Esophagus squamous epithelium (tissue), 5 donors: ENCODE measurements around the gene DNAJC1. TPM values are rescaled to one million over a fixed set of nuclear protein-coding genes. Genes with fewer than 3 reads are reported as not detected.
"Not testable (repeated sequence)": the region's sequence is repeated elsewhere in the genome, so short reads cannot be mapped to it uniquely, and the experiment has no call there.

Experiments
- DNase-seq: peaks from one replicate; lab custom pipeline; 2025; lab: John Stamatoyannopoulos, UW
- H3K27ac ChIP-seq, 4 donors: fragments of 200-600 bp; sonication (generic); one replicate each; pipeline ENCODE4 v1.5.1; 2016 to 2019; ENCODE audit warnings: mild to moderate bottlenecking in 1 of 4
- H3K27me3 ChIP-seq, 4 donors: fragments of 200-600 bp; sonication (generic); 1 replicate in 3 of 4; 2 replicates in 1 of 4; pipeline versions ENCODE4 v1.5.1 to v1.6.0; 2017 to 2021; ENCODE audit warnings: antibody characterized with exemption in 1 of 4
- H3K36me3 ChIP-seq, 3 donors: fragments of 200-600 bp; sonication (generic); one replicate each; pipeline ENCODE4 v1.5.1; 2016 to 2019
- H3K4me1 ChIP-seq, 3 donors: fragments of 200-600 bp; sonication (generic); one replicate each; pipeline ENCODE4 v1.5.1; 2017 to 2019
- H3K4me3 ChIP-seq, 4 donors: fragments of 200-600 bp; sonication (generic); 1 replicate in 3 of 4; 2 replicates in 1 of 4; pipeline ENCODE4 v1.5.1; 2016 to 2019; ENCODE audit warnings: mild to moderate bottlenecking in 2 of 4, moderate library complexity in 1 of 4
- H3K9me3 ChIP-seq, 3 donors: fragments of 200-600 bp; sonication (generic); one replicate each; pipeline ENCODE4 v1.5.1; 2016 to 2019
- CTCF ChIP-seq, 6 experiments: fragments of 450-650 bp in 4 of 6; fragments of 200-600 bp in 2 of 6; sonication (generic) in 2 of 6; IDR thresholded peaks; one replicate each; pipeline ENCODE4 v1.5.1; 2016 to 2019; ENCODE audit warnings: antibody characterized with exemption in 6 of 6, mild to moderate bottlenecking in 4 of 6, moderate library complexity in 4 of 6
- POLR2A ChIP-seq, 4 donors: fragments of 450-650 bp; IDR thresholded peaks; one replicate each; pipeline ENCODE4 v1.6.1; 2017; ENCODE audit warnings: antibody characterized with exemption in 4 of 4, mild to moderate bottlenecking in 4 of 4, moderate library complexity in 3 of 4
- WGBS, 2 donors: methylation state at CpG; one replicate each; pipeline ENCODE4 v1.1.5; 2018; 5-methylcytosine and 5-hydroxymethylcytosine counted together
- intact Hi-C: fragments of 100-400 bp; cut with DNase I; formaldehyde crosslinking; loops from one replicate; pipeline ENCODE4 v1.15.0; 2022
- total RNA-seq, 4 donors: library from RNA; depleted of rRNA; stranded (reverse); fragments of >200 nt; gene quantifications; one replicate each; pipeline ENCODE4 v1.1.0, GENCODE V29; 2016
- donor health status: DM: yes; HTN: yes; CAD: no.

DNAJC1 gene
- total RNA-seq, 4 donors from 2014 or later = 36.1 to 84.8 (median 43.6) TPM

GRCh38 chr10:21825345-21825744, 178.2 kb downstream of the DNAJC1 start:
- H3K4me1 ChIP-seq = no peaks in the 10 kb centered on the region
- H3K27me3 ChIP-seq = no peaks in the 10 kb centered on the region
- peaks cover 0 to 49% (median 29%) of the 10 kb centered on the region in 3 donors for H3K9me3 ChIP-seq
- DNase-seq = no peak
- no peak for TF ChIP-seq POLR2A (IDR thresholded peaks at IDR 0.05)
- TF ChIP-seq CTCF (IDR thresholded peaks at IDR 0.05) = no peak
- intact Hi-C loops = no loop called here
- 93 to 97% methylated on average over 3 of the region's 3 CpGs for WGBS, 2 donors
- H3K4me3 ChIP-seq = no peak overlapping the region
- H3K27ac ChIP-seq = no peak overlapping the region
- peaks cover 0 to 5% (median 0%) of the 10 kb centered on the region in 3 donors for H3K36me3 ChIP-seq

DNA sequence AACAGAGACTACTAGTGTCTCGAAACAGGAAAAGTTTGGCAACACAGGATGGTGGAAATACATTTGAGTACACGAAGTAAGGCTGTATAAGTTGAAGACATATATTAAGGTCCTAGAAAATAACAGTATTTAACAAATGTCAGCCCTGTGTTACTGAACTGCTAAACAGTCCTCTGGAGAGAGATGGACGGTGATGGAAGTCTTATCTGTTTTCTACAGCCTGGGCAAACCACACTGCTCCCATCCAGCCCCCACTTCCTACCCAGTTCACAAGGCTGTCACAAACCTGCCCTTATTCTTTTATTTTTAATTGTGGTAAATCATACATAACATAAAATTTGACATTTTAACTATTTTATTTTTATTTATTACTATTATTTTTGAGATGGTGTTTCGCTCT, 179.1 kb downstream of the DNAJC1 start:
- H3K27me3 ChIP-seq = no peaks in the 10 kb centered on the region
- TF ChIP-seq CTCF (IDR thresholded peaks at IDR 0.05) (no peak), POLR2A (IDR thresholded peaks at IDR 0.05) (no peak)
- WGBS, 2 donors = 91 to 95% methylated on average over 4 of the region's 4 CpGs
- peaks cover 0 to 5% (median 0%) of the 10 kb centered on the region in 3 donors for H3K36me3 ChIP-seq
- intact Hi-C loops = no loop called here
- peaks cover 0 to 40% (median 23%) of the 10 kb centered on the region in 3 donors for H3K9me3 ChIP-seq
- H3K4me1 ChIP-seq = no peaks in the 10 kb centered on the region
- no peak overlapping the region for H3K4me3 ChIP-seq
- DNase-seq = no peak
- no peak overlapping the region for H3K27ac ChIP-seq

- Histone ChIP-seq H3K27ac (no peak overlapping the region), H3K36me3 (peaks cover 0 to 5% (median 0%) of the 10 kb centered on the region in 3 donors), H3K9me3 (peaks cover 0 to 36% (median 23%) of the 10 kb centered on the region in 3 donors), H3K4me3 (no peak overlapping the region), H3K27me3 (no peaks in the 10 kb centered on the region), H3K4me1 (no peaks in the 10 kb centered on the region)
- 73 to 92% methylated on average over 2 of the region's 2 CpGs for WGBS, 2 donors
- DNase-seq = no peak
- intact Hi-C loops = no loop called here
- no peak for TF ChIP-seq CTCF (IDR thresholded peaks at IDR 0.05)
- no peak for TF ChIP-seq POLR2A (IDR thresholded peaks at IDR 0.05)
Observed at GRCh38 chr10:21823617-21824016, 179.9 kb downstream of the DNAJC1 start.

- intact Hi-C loops, H3K36me3 ChIP-seq, H3K4me1 ChIP-seq, H3K4me3 ChIP-seq, DNase-seq, H3K27ac ChIP-seq, H3K27me3 ChIP-seq: not testable (repeated sequence)
- WGBS, 2 donors = 94 to 98% methylated on average over 6 of the region's 6 CpGs
- H3K9me3 ChIP-seq = peaks cover 0 to 23% (median 13%) of the 10 kb centered on the region in 3 donors
Observed at GRCh38 chr10:21822273-21822672, 181.3 kb downstream of the DNAJC1 start.

DNA sequence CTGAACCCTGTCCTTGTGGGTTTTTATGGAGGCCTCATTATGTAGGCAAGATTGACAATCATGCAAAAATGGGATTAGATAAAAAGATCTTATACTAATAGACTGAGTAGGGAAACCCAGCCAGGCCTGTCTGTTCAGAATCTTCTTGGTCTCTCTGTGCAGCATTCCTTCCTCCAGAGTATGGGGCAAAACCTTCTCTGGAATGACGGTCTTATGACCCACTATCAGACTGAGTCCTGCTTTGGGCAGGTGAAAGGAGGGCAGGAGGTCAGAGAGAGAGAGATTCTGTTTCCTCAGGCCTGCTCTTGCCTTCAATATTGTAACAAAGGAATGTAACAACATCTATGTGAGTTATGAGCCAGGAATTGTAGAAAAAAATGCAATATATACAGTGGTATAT, 182.6 kb downstream of the DNAJC1 start:
- no peaks in the 10 kb centered on the region for H3K27me3 ChIP-seq
- WGBS, 2 donors = 75 to 100% methylated on average over 1 of the region's 1 CpG
- H3K4me1 ChIP-seq = no peaks in the 10 kb centered on the region
- DNase-seq = no peak
- no peaks in the 10 kb centered on the region for H3K36me3 ChIP-seq
- intact Hi-C loops = no loop called here
- H3K9me3 ChIP-seq = peaks cover 0 to 9% (median 2%) of the 10 kb centered on the region in 3 donors
- no peak overlapping the region for H3K27ac ChIP-seq
- H3K4me3 ChIP-seq = no peak overlapping the region
- TF ChIP-seq POLR2A (IDR thresholded peaks at IDR 0.05) (no peak), CTCF (IDR thresholded peaks at IDR 0.05) (no peak)

- H3K4me3 ChIP-seq, DNase-seq, intact Hi-C loops, H3K27ac ChIP-seq, H3K27me3 ChIP-seq, H3K4me1 ChIP-seq: not testable (repeated sequence)
- H3K36me3 ChIP-seq = peaks cover 0 to 11% (median 0%) of the 10 kb centered on the region in 3 donors
- 93 to 96% methylated on average over 7 of the region's 7 CpGs for WGBS, 2 donors
- peaks cover 0 to 11% (median 8%) of the 10 kb centered on the region in 3 donors for H3K9me3 ChIP-seq
Observed at GRCh38 chr10:21818416-21818815, 185.1 kb downstream of the DNAJC1 start.
